Fibroblast of skin of scalp (primary cell): ENCODE measurements around the gene SCGB3A1.
A peak's percentile ranks its signal among the peaks of the same experiment; 100 is the strongest.

Experiments used
- DNase-seq: peaks from one replicate; pipeline ENCODE4 v3.0.0-alpha.2; 2013

SCGB3A1 gene

DNA sequence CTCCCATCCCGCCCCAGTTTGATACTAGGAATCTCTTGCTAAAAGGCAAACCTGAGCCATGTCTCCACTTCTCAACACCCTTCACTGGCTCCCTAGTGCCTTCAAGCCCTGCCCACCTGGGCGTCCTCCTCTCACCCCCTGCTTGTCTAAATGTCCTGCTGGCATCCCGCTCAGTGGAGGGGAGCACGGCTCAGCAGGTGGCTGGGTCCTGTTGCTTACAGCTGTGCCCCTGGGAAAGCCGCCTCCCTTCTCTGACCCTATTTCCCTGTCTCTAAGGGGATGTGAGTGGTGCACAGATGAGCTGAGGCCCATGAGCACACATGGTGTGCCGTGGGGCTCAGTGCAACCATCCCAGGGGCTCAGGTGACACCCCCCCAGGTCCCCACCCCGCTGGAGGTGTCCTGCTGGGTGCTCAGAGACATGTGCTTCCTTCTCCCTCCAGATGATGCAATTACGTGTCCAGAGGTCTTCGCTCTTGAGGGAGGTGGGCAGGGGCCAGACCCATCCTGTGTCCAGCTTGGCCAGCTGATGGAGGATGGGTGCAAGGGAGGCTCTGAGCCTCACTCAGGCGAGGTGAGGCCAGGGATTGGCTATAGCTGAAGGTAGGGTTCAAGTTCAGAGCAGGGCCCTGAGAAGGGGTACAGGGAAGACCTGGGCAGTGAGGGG, 34.0 kb upstream of the SCGB3A1 start:
- DNase-seq, result no peak

DNA sequence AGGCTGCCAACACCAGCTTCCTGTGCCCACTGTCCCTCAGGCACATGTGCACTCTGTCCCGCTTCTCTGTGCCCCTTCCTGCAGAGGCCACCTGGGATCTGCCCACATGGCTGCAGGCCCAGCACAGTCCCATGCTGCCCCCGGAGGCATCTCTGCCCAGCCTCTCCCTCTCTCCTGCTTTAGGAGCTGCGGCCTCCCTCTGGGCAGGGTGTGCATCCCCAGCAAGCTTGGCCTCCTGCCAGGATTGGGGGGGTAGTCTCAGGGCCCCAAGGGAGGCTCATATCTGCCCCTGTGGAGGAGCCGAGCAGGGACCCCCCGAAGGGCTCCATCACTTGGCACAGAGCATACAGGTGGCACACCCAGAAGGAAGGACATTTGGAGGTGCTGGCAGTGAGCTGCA, 33.3 kb upstream of the SCGB3A1 start:
- DNase-seq, result no peak

DNA sequence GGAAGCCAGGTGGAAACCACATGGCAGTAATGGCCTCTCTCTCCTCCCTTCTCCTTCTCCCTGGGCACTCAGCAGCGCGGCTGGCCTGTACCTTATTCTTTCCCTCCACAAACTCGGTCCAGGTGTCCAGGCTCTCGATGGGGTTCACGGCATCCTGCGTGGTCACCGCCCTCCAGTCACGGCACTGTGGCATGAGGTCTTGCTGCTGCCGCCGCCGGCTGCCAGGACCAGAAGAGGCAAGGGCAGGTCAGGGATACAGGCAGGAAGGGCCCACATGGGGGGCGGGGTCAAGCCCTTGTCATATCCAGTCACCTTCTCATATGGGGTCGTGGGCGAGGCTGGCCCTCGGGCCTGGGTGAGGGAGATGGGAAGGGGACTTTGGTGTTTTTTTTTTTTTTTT, 32.5 kb upstream of the SCGB3A1 start:
- no peak for DNase-seq

DNA sequence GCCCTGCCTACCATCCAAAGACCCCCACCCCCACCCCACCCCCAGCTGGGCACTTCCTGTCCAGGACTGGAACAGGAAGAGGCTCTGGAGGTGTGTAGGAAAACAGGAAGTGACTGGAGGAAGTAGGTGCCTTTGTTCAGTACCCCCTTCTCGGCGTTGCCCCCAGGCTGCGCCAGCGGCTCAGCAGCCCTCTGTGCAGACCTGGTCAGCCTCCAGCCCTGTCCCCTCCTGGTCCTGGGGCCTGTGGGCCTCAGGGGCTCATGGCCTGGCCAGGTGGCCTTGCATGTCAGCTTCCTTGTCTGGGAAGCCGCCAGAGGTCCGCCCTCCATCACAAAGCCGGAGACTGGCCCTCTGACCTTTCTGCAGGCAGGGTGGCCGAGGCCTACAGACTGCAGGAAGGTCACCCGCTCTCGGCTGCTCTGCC, 32.1 kb upstream of the SCGB3A1 start:
- no peak for DNase-seq

DNA sequence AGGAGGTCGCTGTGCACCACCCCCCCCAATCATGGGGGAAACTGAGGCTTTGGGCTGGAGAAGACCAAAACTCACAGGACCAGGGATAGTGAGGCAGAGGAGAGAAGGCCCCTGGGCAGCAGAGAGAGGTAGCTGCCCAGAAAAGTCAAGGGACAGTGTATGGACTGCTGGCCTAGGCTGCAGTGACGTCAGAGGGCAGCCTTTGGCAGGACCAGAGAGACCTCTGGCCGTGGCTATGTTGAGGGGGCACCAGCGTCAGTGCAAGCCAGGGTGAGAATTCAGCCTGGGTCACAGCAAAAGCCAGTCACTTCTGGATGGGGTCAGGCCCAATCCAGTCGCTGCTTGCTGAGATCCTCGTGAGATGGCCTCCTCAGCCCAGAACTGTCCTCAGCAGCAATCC, 31.6 kb upstream of the SCGB3A1 start:
- DNase-seq, result no peak

DNA sequence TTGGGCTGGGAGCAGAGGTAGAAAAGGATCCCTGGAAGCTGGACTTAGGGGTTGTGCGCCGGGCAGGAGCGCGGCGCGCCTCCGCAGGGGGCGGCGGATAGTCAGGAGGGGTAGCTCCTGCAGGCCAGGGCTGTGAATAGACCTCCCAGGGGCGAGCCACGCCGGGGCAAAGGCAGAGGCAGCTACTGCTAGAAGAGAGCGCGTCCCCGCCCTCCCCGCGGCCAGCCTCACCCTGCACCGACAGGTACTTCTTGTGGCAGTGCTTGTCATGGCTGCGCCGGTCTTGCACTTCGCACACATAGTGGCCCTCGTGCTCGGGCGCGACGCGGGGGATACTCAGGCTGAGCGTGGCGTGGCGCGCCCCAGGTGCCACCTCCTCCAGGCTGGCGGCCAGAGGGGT, 30.0 kb upstream of the SCGB3A1 start:
- DNase-seq, result no peak

DNA sequence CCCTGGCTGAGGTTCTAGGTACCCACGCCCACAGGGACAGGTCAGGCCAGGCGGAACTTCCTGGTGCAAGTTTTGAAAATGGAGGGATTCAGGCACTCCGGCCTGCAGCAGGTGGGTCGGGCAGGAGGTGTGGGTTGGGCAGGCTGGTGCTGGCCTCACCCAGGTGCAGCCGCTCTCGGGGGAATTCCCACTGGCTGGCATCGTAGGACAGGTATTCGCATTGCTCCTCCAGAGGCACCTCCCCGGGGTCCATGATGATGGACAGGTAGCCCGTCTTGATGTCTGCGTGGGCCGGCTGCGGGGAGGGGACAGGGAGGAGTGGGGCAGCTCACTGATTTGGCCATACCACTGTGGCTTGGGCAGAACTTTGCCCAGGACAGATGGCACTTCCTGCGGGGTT, 28.7 kb upstream of the SCGB3A1 start:
- DNase-seq, result no peak

DNA sequence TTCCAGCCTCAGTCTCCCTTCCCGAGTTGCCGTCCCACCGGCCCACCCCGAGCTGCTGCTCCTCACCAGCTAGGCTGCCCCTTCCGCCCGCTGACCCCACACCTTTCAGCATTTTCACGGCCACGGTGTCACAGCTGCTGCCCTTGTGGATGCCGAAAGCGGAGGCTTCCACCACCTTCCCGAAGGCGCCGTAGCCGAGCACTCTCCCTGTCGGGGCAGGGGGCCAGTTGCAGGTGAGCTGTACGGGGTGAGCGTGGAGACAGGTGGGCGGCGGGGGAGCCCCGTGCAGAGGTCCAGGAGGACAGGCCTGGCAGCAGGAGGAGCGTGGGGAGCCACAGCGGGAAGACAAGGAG, 28.2 kb upstream of the SCGB3A1 start:
- DNase-seq, result no peak

DNA sequence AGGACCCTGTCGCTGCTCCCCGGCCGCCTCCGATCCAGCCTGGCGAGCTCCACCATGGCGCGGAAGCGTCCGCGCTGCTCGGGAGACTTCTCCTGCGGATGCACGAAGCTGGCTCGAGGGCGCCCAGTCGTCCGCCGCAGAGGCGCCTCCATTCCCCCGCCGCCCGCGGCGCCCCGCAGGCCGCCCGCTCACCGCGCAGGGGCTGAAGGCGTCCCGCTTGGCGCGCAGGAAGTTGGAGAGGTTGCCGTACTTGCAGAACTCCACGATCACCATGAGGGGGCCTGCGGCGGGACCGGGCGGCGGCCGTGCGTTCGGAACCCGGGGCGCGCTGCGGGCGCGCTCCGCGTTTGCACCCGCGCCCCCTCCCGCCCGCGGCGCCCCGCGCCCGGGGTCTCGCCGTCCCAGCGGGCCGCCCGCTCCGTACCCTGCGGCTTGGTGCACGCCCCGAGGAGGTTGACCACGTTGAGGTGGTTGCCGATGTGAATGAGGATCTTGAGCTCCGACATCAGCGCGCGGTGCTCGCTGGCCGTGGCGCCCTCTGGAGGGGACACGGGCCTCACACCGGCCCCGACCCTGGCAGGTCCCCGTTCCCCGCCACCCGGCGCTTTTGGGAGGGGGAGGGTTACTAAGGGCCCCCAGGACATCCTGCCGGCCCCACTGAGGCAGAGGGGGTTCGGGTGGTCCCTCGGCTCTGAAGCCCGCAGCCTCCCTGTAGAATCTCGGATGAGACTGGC, 27.7 kb upstream of the SCGB3A1 start:
- peak; percentile 63 for DNase-seq

DNA sequence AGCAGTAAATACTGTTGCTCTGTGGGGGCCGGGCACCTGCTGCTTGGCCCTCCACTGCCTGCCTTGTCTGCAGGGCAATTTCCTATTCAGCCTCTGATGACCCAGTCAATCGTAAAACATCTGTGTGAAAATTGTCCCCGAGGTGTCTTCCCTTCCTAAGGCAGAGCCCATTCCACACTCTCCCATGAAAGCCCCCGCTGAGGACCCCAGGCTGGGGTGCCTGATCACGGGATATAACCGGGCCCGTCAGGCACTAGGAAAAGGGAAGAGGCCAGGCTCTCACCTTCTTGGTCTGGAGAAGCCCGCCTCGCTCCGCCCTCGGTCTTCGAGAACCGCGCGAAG, 27.2 kb upstream of the SCGB3A1 start:
- DNase-seq, result no peak

DNA sequence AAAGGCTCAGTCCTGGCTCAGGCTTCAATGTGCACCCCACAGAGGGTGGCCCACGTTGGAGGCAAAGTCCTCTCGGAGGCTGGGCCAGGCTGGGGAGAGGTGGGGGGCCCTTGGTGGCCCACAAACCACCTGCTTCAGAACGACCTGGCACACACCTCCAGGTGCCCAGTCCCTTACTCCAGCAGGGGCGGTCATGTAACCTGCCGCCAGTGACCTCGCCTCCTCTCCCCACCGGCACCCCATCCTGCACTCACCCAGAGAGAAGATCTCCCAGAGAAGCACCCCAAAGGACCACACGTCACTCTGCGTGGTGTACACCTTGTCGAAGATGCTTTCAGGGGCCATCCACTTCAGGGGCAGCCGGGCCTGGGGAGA, 22.5 kb upstream of the SCGB3A1 start:
- DNase-seq, result no peak

DNA sequence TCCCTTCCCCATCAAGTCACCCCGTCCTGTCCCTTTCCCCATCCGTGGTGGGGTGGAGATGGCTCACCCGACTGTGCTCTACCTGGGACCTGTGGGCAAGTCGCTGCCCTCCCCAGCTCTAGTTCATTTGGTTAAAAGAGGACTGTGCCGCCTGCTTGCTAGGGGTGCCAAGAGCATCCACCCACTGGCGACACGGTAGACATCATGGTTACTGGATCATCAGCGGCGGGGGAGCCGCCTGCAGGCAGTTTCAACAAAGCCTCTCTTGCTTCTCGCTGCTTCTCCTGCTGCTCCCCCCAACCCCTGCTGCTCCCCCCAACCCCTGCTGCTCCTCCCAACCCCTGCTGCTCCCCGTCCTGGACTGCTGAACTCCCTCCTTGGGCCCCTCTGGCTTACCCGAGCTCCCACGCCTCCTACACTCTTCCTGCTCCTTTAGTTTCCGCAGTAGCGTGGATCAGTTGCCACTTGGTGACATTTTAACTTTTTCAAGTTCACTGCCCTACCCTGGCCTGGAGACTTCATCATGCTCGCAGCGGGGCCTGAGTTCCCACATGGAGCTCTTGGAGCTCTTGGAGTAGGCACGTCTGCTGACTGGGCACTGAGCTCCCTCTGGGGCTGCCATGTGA, 22.0 kb upstream of the SCGB3A1 start:
- DNase-seq, result no peak

DNA sequence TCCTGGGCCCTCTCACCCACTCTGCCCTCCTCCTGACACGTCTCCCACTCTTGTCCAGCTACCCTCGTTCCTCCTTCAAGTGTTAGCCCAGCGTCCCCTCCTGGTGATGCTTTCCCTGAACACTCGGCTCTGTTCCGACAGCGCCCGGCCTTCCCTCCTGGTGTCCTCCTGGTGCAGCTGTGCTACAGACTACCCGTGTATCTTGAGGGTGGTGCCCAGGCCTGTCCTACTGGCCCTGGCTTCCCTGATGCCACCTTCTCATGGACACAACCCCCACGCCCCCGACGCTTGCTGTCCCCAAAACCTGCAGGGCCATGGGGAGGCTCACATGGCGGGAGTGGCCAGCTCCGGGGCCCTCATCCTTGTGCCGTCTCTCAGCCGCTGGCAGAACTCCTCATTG, 21.4 kb upstream of the SCGB3A1 start:
- DNase-seq, result no peak

DNA sequence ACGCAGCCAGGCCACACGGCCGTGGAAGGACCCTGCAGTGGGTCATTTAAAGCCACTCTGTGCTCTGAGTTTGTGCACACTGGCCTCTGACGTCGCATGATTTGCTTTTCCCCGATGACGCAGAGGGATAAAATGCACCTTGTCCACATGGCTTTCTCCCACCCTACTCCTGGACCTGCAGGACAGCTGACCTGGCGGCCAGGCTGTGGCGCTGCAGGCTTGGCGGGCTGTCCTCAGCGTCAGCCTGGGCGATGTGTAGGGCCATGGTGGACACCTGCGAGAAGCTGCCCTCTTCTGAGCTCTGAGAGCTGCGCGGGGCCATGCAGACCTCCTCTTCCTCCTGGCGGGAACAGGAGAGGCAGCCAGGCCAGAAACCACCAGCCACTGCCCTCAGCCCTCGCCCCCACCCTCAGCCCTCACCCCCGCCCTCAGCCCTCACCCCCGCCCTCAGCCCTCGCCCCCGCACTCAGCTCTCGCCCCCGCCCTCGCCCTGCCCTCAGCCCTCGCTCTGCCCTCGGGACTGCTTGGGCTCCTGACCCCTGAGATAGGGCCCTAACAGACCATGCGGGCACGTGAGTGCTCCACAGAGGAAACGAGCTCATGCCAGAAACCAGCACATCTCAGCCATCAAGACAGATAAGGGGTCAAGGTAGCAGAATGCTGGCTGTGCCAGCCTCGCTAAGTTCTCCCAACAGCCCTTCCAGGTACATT, 20.0 kb upstream of the SCGB3A1 start:
- DNase-seq, result no peak

DNA sequence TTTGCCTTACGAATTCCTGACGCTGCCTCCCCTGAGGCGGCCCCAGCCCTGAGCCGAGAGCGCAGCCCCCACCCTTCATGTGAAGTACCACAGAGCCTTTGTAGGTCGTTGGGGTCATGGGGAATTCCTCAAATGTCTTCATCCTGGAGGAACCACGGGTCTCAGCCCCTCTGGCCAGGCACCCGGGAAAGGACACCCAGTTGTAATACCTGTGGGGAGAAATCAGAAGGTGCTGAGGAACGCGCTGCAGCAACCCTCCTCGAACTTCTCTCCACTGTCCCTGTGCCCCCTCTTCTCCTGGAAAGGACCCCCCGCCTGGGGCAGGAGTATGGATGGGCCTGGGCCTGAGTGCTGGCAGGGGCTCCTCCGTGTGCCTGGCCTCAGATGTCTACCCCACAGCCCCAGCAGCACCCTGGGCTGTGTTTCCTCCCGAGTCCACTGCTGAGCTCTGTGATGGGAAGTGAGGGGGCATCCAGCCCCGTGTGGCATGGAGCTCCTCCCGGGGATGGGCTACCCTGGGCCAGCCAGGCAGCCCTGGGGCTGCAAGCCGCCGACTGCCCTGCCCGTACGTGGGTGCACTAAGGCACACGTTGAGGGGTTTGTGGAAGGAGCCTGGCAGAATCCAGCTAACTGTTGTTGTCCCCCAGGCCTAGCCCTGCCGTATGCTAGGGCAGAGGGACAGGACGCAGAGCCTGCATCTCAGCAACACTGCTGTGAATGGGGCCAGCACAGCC, 18.7 kb upstream of the SCGB3A1 start:
- no peak for DNase-seq

DNA sequence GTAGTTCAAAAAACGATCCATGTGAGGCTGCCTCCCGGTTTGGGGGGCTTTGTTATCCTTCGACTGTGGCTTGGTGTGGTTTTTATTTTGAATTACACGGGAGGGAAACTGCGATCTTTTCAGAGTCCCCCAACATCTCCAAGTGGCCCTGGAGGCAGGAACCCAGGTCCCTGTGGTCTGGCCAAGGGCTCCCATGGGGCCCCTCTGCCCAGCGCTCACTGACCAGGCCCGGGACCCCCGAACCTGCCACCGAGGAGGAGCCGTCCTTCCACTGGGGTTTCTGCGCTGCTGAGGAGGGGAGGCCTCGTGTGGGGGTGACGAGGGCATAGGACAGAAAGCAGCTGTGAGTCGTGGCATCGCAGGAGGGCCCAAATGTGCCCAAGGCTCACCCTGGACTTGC, 18.1 kb upstream of the SCGB3A1 start:
- no peak for DNase-seq

DNA sequence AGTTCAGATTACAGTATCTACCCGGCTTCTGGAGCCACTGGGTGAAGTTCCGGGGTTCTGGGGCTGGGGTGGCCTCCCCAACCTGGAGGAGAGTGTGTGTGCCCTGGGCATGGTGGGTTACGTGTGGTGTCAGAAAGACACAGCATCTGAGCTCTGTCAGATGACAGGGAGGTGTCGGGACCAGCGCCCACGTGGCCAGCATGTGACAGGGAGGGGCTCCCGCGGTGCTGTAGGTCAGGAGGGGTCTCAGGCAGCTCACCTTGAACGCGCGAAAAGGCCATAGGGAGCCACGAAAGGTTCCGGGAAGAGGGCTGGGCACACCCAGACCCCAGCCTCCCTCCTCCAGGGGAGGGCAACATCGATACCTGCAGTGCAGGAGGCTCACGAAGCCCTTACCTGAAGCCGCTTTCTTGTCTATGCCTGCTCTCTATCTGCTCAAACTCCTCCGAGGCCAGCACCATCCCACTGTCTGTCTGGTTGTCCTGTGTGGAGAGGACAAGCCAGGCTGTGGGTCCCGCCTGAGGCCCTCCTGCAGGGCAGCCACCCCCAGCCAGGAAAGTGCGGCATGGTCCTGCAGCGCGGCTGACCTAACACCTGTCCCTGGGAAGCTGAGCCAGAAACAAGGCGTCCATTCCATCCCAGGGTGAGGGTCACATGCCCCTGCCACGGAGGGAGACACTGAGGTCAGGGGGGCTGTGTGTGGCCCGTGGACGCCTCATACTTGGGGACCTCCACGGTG, 17.4 kb upstream of the SCGB3A1 start:
- no peak for DNase-seq

DNA sequence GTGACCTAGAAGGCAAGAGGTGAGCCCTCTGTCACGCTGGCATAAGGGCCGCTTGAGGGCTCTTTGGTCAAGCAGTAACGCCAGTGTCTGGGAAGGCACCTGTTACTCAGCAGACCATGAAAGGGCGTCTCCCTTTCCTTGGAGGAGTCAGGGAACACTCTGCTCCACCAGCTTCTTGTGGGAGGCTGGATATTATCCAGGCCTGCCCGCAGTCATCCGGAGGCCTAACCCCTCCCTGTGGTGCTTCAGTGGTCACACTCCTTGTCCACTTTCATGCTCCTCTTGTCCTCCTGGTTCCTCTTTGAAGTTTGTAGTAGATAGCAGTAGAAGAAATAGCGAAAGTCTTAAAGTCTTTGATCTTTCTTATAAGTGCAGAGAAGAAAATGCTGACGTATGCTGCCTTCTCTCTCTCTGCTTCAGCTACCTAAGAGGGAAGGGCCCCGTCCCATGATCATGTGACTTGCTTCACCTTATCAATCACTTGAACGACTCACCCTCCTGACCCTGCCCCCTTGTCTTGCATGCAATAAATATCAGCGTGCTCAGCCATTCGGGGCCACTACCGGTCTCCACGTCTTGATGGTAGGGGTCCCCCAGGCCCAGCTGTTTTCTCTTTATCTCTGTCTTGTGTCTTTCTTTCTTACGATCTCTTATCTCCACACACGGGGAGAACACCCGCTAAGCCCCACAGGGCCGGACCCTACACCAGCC, 16.7 kb upstream of the SCGB3A1 start:
- DNase-seq, result no peak

DNA sequence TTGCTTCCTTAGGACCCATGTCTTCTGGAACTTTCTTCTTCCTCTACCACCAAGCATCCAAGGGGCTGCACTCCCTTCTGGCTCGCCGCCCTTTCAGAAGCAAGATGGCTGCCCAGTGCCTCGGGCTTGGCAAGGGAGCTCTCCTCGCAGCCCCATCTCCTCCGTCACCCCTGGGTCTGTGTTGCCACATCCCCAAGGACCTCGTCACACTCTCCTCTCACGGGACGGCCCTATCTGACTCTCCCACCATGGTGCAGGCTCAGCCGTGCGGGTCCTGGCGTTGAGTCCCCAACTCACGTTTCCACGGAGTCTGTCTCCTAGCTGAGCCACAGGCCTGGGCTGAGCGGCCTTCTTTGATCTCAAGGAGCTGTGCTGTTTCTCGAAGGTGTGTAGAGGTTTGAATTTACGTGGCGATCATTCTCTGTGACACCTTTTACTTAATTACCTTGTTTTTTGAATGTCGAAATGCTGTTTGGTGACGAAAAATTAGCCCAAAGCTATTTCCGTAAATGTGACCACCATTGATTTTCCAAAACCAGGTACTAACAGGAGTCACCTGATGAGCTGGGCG, 15.0 kb upstream of the SCGB3A1 start:
- DNase-seq, result no peak

DNA sequence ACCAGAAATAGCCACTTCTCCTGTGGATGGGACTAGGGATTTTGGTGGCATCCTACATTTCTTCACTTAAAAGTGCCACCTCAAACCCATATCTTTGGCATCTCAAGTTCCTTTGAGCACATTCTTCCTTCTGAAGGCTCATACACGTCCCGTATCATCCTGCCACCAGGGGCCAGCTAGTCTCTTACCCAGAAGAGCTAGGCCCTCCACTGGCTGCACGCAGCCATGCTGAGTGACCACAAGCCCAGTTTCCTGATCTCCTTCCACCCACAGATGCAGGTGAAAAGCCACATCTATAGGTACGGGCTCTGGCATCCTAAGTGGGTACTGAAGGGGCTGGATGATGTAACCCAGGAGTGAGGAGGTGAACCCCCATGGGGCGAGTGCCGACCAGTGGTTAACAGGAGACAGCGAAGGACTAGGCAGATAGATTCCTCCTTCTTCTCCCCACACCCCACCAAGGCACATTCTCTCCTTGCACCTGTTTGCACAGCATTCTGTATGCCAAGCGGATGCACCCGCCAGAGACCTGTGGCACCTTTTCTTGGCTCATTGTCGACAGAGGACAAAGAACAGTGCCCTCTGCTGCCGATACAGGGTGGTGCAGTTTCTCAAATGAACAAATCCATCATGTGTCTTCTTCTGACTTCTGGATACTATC, 14.4 kb upstream of the SCGB3A1 start:
- peak; percentile 49 for DNase-seq

DNA sequence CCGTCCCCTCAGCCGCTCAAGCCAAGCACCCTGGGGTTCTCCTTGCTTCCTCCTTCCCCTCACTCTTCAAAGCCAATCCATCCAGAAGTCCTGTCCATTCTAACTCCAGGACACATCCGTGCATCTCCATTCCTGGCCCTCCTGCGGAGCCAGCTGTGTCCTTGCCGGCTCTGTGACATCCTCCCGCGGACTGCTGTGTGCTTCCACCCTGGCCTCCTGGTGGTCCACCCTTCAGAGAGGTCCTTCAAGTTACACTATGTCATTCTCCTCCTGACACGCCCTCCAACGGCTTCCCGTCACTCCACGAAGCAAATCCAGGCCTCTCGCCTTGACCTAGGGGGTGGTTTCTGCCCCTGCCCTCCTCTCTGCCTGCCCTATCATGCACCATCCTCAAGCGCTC, 13.0 kb upstream of the SCGB3A1 start:
- no peak for DNase-seq
